HG03139 (cell line): ENCODE data around the gene SUCO.
"Not testable (repeated sequence)": the region's sequence is repeated elsewhere in the genome, so short reads cannot be mapped to it uniquely, and the experiment has no call there.

Source experiments
- ATAC-seq: cut with Tn5 transposase; IDR thresholded peaks from one replicate; pipeline ENCODE4 v1.9.1; 2021; ENCODE audit not compliant: unreplicated experiment

The SUCO gene

DNA sequence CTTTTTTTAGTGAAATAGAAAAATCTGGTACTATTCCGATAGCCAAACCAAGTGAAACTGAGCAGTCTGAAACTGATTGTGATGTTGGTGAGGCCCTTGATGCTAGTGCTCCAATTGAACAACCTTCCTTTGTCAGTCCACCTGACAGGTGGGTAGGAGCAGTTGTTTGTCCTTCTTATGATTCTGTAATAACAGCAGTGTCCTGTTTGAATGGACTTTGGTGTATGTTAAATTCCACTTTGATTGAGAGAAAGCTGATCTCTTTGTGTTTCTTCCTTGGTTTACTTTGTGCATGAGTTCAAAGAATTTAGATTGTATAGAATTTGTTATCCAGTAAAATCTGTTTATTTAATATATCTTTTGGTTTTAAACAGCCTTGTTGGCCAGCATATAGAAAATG, 24.3 kb downstream of the SUCO start:
- ATAC-seq: no peak

DNA sequence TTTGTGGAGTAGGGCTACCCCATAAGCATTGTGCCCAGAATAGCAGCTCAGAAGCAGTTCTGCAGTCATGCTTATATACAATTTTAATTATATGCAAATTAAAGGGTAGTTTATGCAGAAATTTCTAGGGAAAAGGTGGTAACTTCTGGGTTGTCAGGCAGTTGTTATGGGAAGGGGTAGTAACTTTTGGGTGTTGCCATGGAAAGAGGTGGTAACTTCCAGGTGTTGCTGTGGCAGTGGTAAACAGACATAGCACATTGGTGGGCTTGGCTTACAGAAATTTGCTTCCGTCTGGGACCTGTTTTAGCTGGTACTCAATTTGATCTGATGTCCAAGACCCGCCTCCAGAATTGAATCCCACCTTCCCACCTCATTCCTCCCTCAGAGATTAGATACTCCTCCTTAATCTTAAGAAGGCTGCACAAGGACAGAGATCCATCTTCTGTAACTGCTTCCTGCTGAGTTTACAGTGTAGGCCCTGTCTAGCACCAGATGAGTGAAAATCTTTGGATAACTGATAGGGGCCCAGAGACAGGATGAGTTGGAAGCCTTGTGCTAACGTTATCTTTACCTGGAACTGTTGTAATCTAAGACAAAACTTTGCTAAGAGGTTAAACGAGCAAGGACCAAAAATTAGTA, 26.7 kb downstream of the SUCO start:
- no peak for ATAC-seq

DNA sequence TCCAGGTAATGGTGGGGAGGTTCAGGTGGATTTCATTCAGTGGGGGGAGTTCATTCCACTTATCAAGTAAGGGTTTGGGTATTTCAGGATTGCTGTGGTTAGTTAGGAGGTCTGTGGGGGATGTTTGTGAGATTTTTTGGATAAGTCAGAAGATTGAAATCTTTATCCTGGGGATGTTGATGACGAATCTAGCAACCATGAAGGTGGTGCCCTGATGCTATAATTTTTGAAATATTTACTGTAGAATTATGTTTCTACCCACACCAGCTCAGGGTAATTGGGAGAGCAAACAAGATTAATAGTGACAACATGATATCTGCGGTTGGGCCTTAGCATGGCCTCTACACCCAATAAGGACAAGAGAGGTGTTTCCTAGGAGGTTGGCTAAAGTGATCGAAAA, 28.3 kb downstream of the SUCO start:
- no peak for ATAC-seq

GRCh38 chr1:172566196-172566997, 33.4 kb downstream of the SUCO start:
- ATAC-seq: no peak

- ATAC-seq: no peak
Measured at GRCh38 chr1:172567720-172568119, 34.8 kb downstream of the SUCO start.

- ATAC-seq: no peak
Measured at GRCh38 chr1:172574080-172574479, 41.1 kb downstream of the SUCO start.

- no peak for ATAC-seq
Measured at GRCh38 chr1:172578586-172578985, 45.6 kb downstream of the SUCO start.

- no peak for ATAC-seq
Measured at GRCh38 chr1:172581273-172581672, 48.3 kb downstream of the SUCO start.

GRCh38 chr1:172581779-172582178, 48.8 kb downstream of the SUCO start:
- no peak for ATAC-seq

DNA sequence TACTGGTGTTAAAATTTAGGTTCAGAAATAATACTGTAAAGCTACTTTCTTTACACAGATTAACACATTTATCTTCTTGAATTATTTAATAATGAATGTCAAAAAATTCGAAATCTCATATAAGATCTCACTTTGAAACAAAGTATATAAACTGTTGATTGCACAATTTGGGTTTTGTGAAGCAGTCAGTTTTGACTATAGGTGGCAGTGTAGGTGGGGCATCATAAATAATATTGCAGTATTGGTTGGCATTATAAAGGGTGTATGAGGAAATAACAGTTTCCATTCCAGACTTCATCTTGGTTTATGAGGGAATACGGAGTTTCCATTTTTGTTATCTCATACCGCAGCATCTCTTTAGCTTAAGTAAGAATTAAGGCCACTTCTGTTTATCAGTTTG, 49.9 kb downstream of the SUCO start:
- no peak for ATAC-seq

DNA sequence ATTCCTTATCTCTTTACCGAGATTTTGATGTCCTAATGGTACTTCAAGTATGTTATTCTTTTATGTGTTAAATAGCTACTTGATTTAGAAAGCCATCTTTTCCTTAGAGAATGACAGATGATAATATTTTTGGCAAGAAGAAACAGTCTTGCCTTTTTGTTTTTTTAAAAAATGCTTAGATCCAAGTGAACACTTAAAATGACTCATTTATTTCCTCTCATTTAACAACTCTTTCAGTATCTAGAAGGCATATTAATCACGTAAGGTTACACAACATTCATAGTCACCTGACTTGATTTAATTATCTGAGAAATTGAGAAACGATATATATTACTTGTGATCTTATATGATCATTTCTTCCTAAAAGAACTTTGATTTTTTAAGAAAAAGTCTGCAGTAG, 52.4 kb downstream of the SUCO start:
- no peak for ATAC-seq

DNA sequence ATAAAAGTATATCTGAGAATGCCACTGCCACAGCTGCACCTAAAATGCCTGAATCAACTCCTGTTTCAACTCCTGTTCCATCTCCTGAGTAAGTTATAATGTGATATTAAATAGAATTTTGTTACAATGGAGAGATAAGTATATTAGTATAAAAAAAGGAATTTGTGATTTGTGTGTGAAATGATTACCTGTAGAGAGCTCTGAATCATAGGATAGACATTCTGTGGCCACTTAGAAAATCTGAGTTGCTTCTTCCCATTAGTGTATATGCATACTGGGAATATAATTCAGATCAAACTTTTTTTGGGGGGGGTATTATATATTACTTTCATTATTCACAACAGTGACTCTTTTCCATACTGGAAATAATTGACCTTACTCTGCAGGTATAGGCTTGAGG, 52.9 kb downstream of the SUCO start:
- no peak for ATAC-seq

- ATAC-seq: no peak
Measured at GRCh38 chr1:172588296-172589291, 55.6 kb downstream of the SUCO start.

- no peak for ATAC-seq
Measured at GRCh38 chr1:172589553-172589952, 56.6 kb downstream of the SUCO start.

DNA sequence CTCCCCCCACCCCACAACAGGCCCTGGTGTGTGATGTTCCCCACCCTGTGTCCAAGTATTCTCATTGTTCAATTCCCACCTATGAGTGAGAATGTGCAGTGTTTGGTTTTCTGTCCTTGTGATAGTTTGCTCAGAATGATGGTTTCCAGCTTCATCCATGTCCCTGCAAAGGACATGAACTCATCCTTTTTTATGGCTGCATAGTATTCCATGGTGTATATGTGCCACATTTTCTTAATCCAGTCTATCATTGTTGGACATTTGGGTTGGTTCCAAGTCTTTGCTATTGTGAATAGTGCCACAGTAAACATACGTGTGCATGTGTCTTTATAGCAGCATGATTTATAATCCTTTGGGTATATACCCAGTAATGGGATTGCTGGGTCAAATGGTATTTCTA, 58.5 kb downstream of the SUCO start:
- not testable (repeated sequence) for ATAC-seq

GRCh38 chr1:172595066-172595465, 62.1 kb downstream of the SUCO start:
- ATAC-seq: not testable (repeated sequence)

DNA sequence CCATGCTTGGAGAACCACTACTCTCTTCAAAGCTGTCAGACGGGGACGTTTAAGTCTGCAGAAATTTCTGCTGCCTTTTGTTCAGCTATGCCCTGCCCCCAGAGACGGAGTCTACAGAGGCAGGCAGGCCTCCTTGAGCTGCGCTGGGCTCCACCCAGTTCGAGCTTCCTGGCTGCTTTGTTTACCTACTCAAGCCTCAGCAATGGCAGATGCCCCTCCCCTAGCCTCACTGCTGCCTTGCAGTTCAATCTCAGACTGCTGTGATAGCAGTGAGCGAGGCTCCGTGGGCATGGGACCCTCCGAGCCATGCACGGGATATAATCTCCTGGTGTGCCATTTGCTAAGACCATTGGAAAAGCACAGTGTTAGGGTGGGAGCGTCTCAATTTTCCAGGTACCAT, 63.8 kb downstream of the SUCO start:
- ATAC-seq: not testable (repeated sequence)

DNA sequence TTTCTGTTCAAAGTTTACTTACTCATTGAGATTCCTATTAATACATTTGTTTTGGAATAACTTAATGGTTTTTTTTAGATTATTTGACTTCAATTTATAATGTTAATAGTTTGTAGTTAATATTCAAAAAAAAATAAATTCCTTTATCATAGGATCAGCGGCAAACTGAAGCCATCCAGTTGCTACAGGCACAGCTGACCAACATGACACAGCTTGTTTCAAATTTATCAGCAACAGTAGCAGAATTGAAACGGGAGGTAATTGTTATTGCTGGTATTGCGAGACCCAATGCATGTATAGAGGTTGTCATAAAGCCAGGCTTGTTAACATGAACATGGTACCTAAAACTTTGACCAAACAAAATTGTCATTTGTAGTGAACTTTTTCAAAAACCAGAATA, 67.0 kb downstream of the SUCO start:
- no peak for ATAC-seq

DNA sequence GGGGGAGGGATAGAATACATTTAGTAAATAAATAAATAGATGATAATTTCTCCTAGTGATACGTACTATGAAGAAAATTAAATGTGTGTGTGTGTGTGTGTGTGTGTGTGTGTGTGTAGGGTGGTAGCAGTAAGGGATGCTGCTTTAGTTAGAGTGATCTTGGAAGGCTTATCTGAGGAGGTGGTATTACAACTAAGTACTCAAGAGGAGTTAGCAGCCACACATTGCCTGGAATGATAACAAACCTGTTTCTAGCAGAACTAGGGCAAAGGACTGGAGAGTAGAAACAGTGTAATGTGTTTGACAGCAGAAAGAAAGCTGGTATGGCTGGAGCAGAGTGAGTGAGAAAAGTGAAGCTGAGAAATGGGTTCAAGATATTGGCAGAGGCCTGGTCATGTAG, 67.7 kb downstream of the SUCO start:
- no peak for ATAC-seq

GRCh38 chr1:172601046-172601630, 68.2 kb downstream of the SUCO start:
- no peak for ATAC-seq

DNA sequence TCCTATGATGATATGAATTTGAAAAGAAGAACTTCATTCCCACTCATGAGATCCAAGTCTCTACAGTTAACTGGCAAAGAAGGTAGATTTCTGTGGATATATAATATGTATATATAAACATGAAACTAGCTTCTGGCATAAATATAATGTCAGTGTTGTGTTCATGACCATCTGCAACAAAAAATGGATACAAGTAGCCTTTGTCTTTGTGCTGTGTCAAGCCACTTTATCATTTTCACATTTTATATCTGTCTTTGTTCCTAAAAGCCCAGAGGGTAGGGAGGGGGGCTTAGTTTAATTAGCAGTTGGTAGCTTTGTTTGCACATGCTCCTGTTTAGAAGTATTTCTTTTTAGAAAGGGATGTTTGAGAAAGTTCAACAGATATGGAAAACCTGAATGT, 69.8 kb downstream of the SUCO start:
- no peak for ATAC-seq
